ENCODE data around the gene SVOP.
"Not testable (repeated sequence)": the region's sequence is repeated elsewhere in the genome, so short reads cannot be mapped to it uniquely, and the experiment has no call there.

SVOP gene

DNA sequence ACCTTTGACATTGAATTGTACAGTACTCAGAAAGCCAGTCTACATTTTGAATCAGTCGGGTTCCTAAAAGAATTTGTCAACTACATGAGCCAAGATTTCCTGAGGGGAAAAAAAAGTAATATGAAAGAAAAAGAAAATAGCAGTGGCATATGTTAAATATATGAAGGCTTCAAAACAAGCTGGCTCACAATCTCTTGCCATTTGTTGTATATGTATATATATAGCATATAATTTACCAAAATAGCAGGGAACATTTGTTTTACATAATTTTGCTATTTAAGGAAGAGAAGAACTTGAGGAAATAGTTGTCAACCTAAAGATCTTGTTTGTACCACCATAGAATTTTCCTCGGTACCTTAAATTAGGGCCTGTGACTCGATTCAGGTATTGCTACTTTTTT is 16.9 kb downstream of the SVOP start:
- H3K27ac ChIP-seq (ENCODE audit: low read length): no peak overlapping the region
- TF ChIP-seq CTCF (IDR thresholded peaks at IDR 0.05; ENCODE audit: low read depth, low read length) (no peak), EZH2phosphoT487 (IDR thresholded peaks at IDR 0.05; ENCODE audit: low read depth) (no peak)

DNA sequence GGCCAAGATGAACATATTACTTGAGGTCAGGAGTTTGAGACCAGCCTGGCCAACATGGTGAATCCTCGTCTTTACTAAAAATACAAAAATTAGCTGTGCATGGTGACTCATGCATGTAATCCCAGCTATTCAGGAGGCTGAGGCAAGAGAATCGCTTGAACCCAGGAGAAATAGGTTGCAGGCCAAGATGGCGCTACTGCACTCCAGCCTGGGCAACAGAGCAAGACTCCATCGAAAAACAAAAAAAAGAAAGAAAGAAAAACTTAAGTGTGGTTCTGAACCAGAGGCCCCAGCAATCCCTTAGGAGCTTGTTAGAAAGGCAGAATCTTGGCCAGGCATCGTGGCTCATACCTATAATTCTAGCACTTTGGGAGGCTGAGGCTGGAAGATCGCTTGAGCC is 24.5 kb downstream of the SVOP start:
- Histone ChIP-seq H3K9ac (ENCODE audit: low read length) (no peak overlapping the region), H3K27me3 (ENCODE audit: low read depth, low read length) (peaks cover 7% of the 10 kb centered on the region; the same call in 1 of the 2 replicates), H2AFZ (ENCODE audit: low read depth, low read length) (no peak overlapping the region), H3K4me2 (ENCODE audit: low read length) (no peak overlapping the region), H3K4me1 (ENCODE audit: low read length) (no peaks in the 10 kb centered on the region), H3K79me2 (ENCODE audit: low read length) (no peaks in the 10 kb centered on the region), H3K27ac (ENCODE audit: low read length) (no peak overlapping the region), H3K36me3 (replicated peaks; ENCODE audit: low read depth, low read length) (no peaks in the 10 kb centered on the region), H4K20me1 (ENCODE audit: insufficient read depth, low read length) (no peaks in the 10 kb centered on the region), H3K9me3 (ENCODE audit: insufficient read depth, low read length) (no peaks in the 10 kb centered on the region), H3K4me3 (ENCODE audit: low read length) (no peak overlapping the region)
- TF ChIP-seq CTCF (IDR thresholded peaks at IDR 0.05; ENCODE audit: low read depth, low read length): no peak
- no peak for TF ChIP-seq EZH2phosphoT487 (IDR thresholded peaks at IDR 0.05; ENCODE audit: low read depth)

More for the DNA sequence above, 16.9 kb downstream of the SVOP start:
- no peak overlapping the region for H3K4me2 ChIP-seq (ENCODE audit: low read length)
- no peaks in the 10 kb centered on the region for H3K9me3 ChIP-seq (ENCODE audit: insufficient read depth, low read length)
- no peak overlapping the region for H3K9ac ChIP-seq (ENCODE audit: low read length)
- H3K4me3 ChIP-seq (ENCODE audit: low read length): no peak overlapping the region
- H2AFZ ChIP-seq (ENCODE audit: low read depth, low read length): no peak overlapping the region
- H3K79me2 ChIP-seq (ENCODE audit: low read length): no peaks in the 10 kb centered on the region
- H4K20me1 ChIP-seq (ENCODE audit: insufficient read depth, low read length): no peaks in the 10 kb centered on the region
- no peaks in the 10 kb centered on the region for H3K4me1 ChIP-seq (ENCODE audit: low read length)
- H3K36me3 ChIP-seq (replicated peaks; ENCODE audit: low read depth, low read length): no peaks in the 10 kb centered on the region
- H3K27me3 ChIP-seq (ENCODE audit: low read depth, low read length): peaks cover 8% of the 10 kb centered on the region

DNA sequence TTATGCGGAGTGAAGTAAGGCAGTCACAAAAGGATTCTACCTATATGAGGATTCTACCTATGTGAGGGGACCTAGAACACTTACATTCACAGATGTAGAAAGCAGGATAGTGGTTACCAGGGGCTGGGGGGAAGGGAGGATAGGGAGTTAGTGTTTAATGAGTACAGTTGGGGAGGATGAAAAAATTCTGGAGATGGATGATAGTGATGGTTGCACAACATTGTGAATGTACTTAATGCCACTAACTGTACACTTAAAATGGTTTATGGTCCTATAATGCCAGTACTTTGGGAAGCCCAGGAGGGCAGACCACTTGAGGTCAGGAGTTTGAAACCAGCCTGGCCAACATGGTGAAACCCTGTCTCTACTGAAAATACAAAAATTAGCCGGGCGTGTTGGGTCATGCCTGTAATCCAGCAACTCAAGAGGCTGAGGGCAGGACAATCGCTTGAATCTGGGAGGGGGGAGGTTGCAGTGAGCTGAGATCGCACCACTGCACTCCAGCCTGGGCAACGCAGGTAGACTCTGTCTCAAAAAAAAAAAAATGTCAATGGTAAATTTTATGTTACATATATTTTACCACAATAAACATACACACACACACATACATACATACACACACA is 25.4 kb downstream of the SVOP start:
- H3K4me2 ChIP-seq (ENCODE audit: low read length): no peak overlapping the region
- H3K79me2 ChIP-seq (ENCODE audit: low read length): no peaks in the 10 kb centered on the region
- H3K36me3 ChIP-seq (replicated peaks; ENCODE audit: low read depth, low read length): no peaks in the 10 kb centered on the region
- peaks cover 7% of the 10 kb centered on the region; the same call in 1 of the 2 replicates for H3K27me3 ChIP-seq (ENCODE audit: low read depth, low read length)
- H4K20me1 ChIP-seq (ENCODE audit: insufficient read depth, low read length): no peaks in the 10 kb centered on the region
- H2AFZ ChIP-seq (ENCODE audit: low read depth, low read length): no peak overlapping the region
- H3K9ac ChIP-seq (ENCODE audit: low read length): no peak overlapping the region
- no peaks in the 10 kb centered on the region for H3K9me3 ChIP-seq (ENCODE audit: insufficient read depth, low read length)
- TF ChIP-seq CTCF (IDR thresholded peaks at IDR 0.05; ENCODE audit: low read depth, low read length) (no peak), EZH2phosphoT487 (IDR thresholded peaks at IDR 0.05; ENCODE audit: low read depth) (no peak)
- H3K27ac ChIP-seq (ENCODE audit: low read length): no peak overlapping the region
- H3K4me1 ChIP-seq (ENCODE audit: low read length): no peaks in the 10 kb centered on the region
- no peak overlapping the region for H3K4me3 ChIP-seq (ENCODE audit: low read length)

- H3K4me3 ChIP-seq (ENCODE audit: low read length); H3K27me3 ChIP-seq (ENCODE audit: low read depth, low read length); H3K9ac ChIP-seq (ENCODE audit: low read length); H4K20me1 ChIP-seq (ENCODE audit: insufficient read depth, low read length); H3K4me1 ChIP-seq (ENCODE audit: low read length); H3K79me2 ChIP-seq (ENCODE audit: low read length); H3K9me3 ChIP-seq (ENCODE audit: insufficient read depth, low read length); H2AFZ ChIP-seq (ENCODE audit: low read depth, low read length); H3K4me2 ChIP-seq (ENCODE audit: low read length); H3K36me3 ChIP-seq (replicated peaks; ENCODE audit: low read depth, low read length); H3K27ac ChIP-seq (ENCODE audit: low read length): not testable (repeated sequence)
Observed at GRCh38 chr12:108990103-108990502, 30.8 kb downstream of the SVOP start.
